ENCODE data around the gene MACROH2A2.

The MACROH2A2 gene

GRCh38 chr10:70160798-70161197 lies 108.2 kb downstream of the MACROH2A2 start:
- DNase-seq (no peak), ATAC-seq (no peak)

All from stimulated activated naive CD8-positive, alpha-beta T cell treated with anti-CD3 and anti-CD28 coated beads, Interleukin-15, Interleukin-2, amounts not matched to agents 100 U/mL and 50 U/mL, for 24 hours (primary cell).